Measurements from ENCODE around the gene CD151. TPM values are rescaled to one million over a fixed set of nuclear protein-coding genes. Genes with fewer than 3 reads are reported as not detected.

Gene CD151
- total RNA-seq, 1 donor from 2014 or later = 377 TPM

DNA sequence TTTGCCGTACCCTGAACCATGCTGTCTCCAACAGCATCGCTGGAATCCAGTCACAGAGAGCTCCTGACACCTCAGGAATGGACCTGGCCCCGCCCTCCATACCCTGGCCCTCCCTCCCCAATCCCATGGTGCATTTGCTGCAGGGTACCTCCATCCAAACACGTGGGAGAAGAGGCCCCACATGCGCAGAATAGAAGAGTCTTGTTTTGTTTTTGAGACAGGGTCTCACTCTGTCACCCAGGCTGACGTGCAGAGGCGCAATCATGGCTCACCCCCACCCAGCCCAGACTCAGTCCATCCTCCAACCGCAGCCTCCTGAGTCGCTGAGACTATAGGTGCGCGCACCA lies 16.3 kb upstream of the CD151 start:
- Mint-ChIP-seq H3K4me3 (ENCODE audit: unreplicated experiment) (no peak overlapping the region), H3K9me3 (ENCODE audit: unreplicated experiment) (no peaks in the 10 kb centered on the region), H3K27me3 (ENCODE audit: unreplicated experiment) (no peaks in the 10 kb centered on the region)

GRCh38 chr11:818396-819128 lies 14.2 kb upstream of the CD151 start, which contains the start of gene PNPLA2:
TSS of gene PNPLA2 (plus strand) at chr11:818914. CDS start at chr11:819719, 805 bp downstream.
- H3K36me3 Mint-ChIP-seq (ENCODE audit: unreplicated experiment) = peaks cover 6% of the 10 kb centered on the region
- peaks cover 25% of the 10 kb centered on the region for H3K4me1 Mint-ChIP-seq (ENCODE audit: unreplicated experiment)
- no peaks in the 10 kb centered on the region for H3K9me3 Mint-ChIP-seq (ENCODE audit: unreplicated experiment)
- H3K27ac Mint-ChIP-seq (ENCODE audit: unreplicated experiment) = peak within 1 kb of the TSS; percentile 44
- peak within 1 kb of the TSS; percentile 83 for H3K4me3 Mint-ChIP-seq (ENCODE audit: unreplicated experiment)
- H3K27me3 Mint-ChIP-seq (ENCODE audit: unreplicated experiment) = no peaks in the 10 kb centered on the region
- TF ChIP-seq CTCF (IDR thresholded peaks at IDR 0.05) = no peak
- no peak for DNase-seq (ENCODE audit: extremely low spot score, unreplicated experiment)

More for the DNA sequence above, 16.3 kb upstream of the CD151 start:
- Mint-ChIP-seq H3K27ac (ENCODE audit: unreplicated experiment) (no peak overlapping the region), H3K4me1 (ENCODE audit: unreplicated experiment) (peaks cover 21% of the 10 kb centered on the region), H3K36me3 (ENCODE audit: unreplicated experiment) (peaks cover 7% of the 10 kb centered on the region)
- no peak for TF ChIP-seq CTCF (IDR thresholded peaks at IDR 0.05)
- no peak for DNase-seq (ENCODE audit: extremely low spot score, unreplicated experiment)

DNA sequence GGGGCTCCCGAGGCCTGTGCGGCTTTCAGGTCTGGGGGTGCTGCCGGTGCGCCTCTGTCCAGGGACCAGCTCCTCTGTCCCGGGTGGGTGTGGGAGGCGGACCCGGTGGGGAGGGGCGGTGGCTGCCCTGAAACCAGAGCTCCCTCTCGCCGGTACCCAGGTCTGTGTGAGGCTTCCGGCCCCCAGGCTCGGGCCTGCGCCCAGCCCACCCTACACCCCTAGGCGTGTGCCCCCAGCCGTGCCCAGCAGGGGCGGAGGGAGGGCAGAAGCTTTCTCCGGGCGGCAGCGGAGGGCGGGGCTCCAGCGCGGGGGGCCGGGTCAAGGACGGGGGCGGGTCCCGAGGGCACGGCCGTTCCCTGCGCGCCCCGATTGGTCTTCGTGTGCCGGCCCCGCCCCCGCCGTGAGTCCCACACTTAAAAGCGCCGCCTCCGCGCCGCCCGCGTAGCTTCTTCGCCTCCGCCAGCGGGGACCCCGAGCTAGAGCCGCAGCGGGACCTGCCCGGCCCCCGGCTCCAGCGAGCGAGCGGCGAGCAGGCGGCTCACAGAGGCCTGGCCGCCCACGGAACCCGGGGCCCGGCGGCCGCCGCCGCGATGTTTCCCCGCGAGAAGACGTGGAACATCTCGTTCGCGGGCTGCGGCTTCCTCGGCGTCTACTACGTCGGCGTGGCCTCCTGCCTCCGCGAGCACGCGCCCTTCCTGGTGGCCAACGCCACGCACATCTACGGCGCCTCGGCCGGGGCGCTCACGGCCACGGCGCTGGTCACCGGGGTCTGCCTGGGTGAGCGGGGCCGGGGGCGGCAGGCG lies 13.4 kb upstream of the CD151 start:
- peak overlapping the region; percentile 83 for H3K4me3 Mint-ChIP-seq (ENCODE audit: unreplicated experiment)
- DNase-seq (ENCODE audit: extremely low spot score, unreplicated experiment) = peak; percentile 95
- no peak for TF ChIP-seq CTCF (IDR thresholded peaks at IDR 0.05)
- H3K27me3 Mint-ChIP-seq (ENCODE audit: unreplicated experiment) = no peaks in the 10 kb centered on the region
- H3K27ac Mint-ChIP-seq (ENCODE audit: unreplicated experiment) = peak overlapping the region; percentile 44
- peaks cover 25% of the 10 kb centered on the region for H3K4me1 Mint-ChIP-seq (ENCODE audit: unreplicated experiment)
- H3K36me3 Mint-ChIP-seq (ENCODE audit: unreplicated experiment) = peaks cover 4% of the 10 kb centered on the region
- no peaks in the 10 kb centered on the region for H3K9me3 Mint-ChIP-seq (ENCODE audit: unreplicated experiment)

- Mint-ChIP-seq H3K4me1 (ENCODE audit: unreplicated experiment) (peaks cover 25% of the 10 kb centered on the region), H3K27ac (ENCODE audit: unreplicated experiment) (peak overlapping the region; percentile 71), H3K27me3 (ENCODE audit: unreplicated experiment) (no peaks in the 10 kb centered on the region), H3K9me3 (ENCODE audit: unreplicated experiment) (no peaks in the 10 kb centered on the region), H3K36me3 (ENCODE audit: unreplicated experiment) (peaks cover 8% of the 10 kb centered on the region), H3K4me3 (ENCODE audit: unreplicated experiment) (peak overlapping the region; percentile 83)
- TF ChIP-seq CTCF (IDR thresholded peaks at IDR 0.05) = no peak
- no peak for DNase-seq (ENCODE audit: extremely low spot score, unreplicated experiment)
Observed at GRCh38 chr11:819943-820649, 12.7 kb upstream of the CD151 start.
